Endodermal cell (in vitro differentiated cells): ENCODE measurements around the gene FBXO7. TPM values are rescaled to one million over a fixed set of nuclear protein-coding genes. Genes with fewer than 3 reads are reported as not detected.

ENCODE experiments used
- DNase-seq: peaks from one replicate; pipeline ENCODE4 v3.0.0-alpha.2; 2017
- H3K27ac ChIP-seq: 2 replicates; pipeline ENCODE4 v1.5.1; 2013; ENCODE audit warnings: mild to moderate bottlenecking, low read depth, low read length, moderate library complexity
- H3K27me3 ChIP-seq: 2 replicates; pipeline ENCODE4 v1.6.1; 2013; ENCODE audit warnings: mild to moderate bottlenecking, low read length, moderate library complexity; ENCODE audit not compliant: insufficient read depth, control insufficient read depth, poor library complexity, severe bottlenecking
- H3K36me3 ChIP-seq: 2 replicates; pipeline ENCODE4 v1.7.0; 2013; ENCODE audit warnings: mild to moderate bottlenecking, low read length, moderate library complexity; ENCODE audit not compliant: control insufficient read depth, insufficient read depth
- H3K4me1 ChIP-seq: one replicate; pipeline ENCODE4 v1.7.0; 2013; ENCODE audit warnings: low read length; ENCODE audit not compliant: control insufficient read depth, insufficient read depth
- H3K4me3 ChIP-seq: 2 replicates; pipeline ENCODE4 v1.5.1; 2013; ENCODE audit warnings: mild to moderate bottlenecking, low read length, moderate library complexity
- H3K9ac ChIP-seq: 2 replicates; pipeline ENCODE4 v1.6.1; 2013; ENCODE audit warnings: mild to moderate bottlenecking, low read length, moderate library complexity; ENCODE audit not compliant: poor library complexity, severe bottlenecking; ENCODE audit errors: extremely low read depth
- H3K9me3 ChIP-seq: 2 replicates; pipeline ENCODE4 v1.6.1; 2013; ENCODE audit warnings: mild to moderate bottlenecking, low read length, moderate library complexity; ENCODE audit not compliant: control insufficient read depth
- H3K27ac Mint-ChIP-seq: 2 replicates; pipeline ENCODE4 v1.8.0; 2020; ENCODE audit warnings: mixed read lengths
- H3K27me3 Mint-ChIP-seq: 2 replicates; pipeline ENCODE4 v1.8.0; 2021; ENCODE audit warnings: mild to moderate bottlenecking, mixed read lengths; ENCODE audit not compliant: insufficient read depth
- H3K36me3 Mint-ChIP-seq: 2 replicates; pipeline ENCODE4 v1.8.0; 2020; ENCODE audit warnings: low read depth, mixed read lengths
- H3K4me1 Mint-ChIP-seq: 2 replicates; pipeline ENCODE4 v1.8.0; 2020; ENCODE audit warnings: mixed read lengths
- H3K4me3 Mint-ChIP-seq: 2 replicates; pipeline ENCODE4 v1.8.0; 2020; ENCODE audit warnings: mild to moderate bottlenecking, moderate library complexity, mixed read lengths
- H3K9me3 Mint-ChIP-seq: 2 replicates; pipeline ENCODE4 v1.8.0; 2020; ENCODE audit warnings: mild to moderate bottlenecking, mixed read lengths
- WGBS, 2 experiments: methylation state at CpG; one replicate each; pipeline versions ENCODE4 v1.1.5 to v1.1.7; 2013; ENCODE audit warnings: missing lambda C conversion rate in 2 of 2, mixed read lengths in 1 of 2; ENCODE audit not compliant: insufficient coverage in 1 of 2, insufficient read length in 1 of 2; 5-methylcytosine and 5-hydroxymethylcytosine counted together
- total RNA-seq, 2 donors: library from RNA; stranded (reverse); fragmentation: NEBNext Ultra II Directional in 1 of 2; extraction: Animal tissue kit (Norgen Biotek cat#: 25700) in 1 of 2; gene quantifications; 2 replicates in 1 of 2; 3 replicates in 1 of 2; pipeline ENCODE4 v1.2.1, GENCODE V29; 2021
- TF ChIP-seq, protein P1 (sequence below): fragments of 200-600 bp; sonication (generic); conservative IDR thresholded peaks from 2 replicates; pipeline ENCODE4 v1.5.0; 2021; ENCODE audit warnings: antibody characterized with exemption, mild to moderate bottlenecking

FBXO7 gene
- total RNA-seq, 2 donors from 2014 or later: 84.8 to 120 TPM

DNA sequence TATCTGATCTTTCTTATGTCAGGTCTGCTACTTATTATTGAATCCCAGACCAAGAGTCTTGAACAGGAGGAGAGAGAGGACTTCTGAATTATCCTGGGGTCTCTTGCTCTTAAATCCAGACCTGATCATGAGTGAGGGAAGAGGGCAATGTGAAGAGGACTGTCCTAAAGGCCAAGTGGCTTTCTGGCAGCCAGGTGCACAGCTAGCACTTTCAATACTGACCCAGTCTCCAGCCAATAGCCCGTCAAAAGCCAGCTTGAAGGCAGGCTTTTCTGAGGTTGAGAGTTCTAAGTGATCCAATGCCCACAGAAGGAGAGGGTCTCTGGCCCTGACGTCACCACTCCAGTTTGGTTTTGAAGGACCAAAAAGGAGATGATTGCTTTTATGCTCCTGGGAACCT is 37.2 kb downstream of the FBXO7 start:
- DNase-seq: no peak
- Histone ChIP-seq H3K4me1 (no peaks in the 10 kb centered on the region), H3K9ac (no peak overlapping the region), H3K9me3 (peaks cover 12% of the 10 kb centered on the region), H3K36me3 (peaks cover 69% of the 10 kb centered on the region), H3K27me3 (no peaks in the 10 kb centered on the region), H3K27ac (no peak overlapping the region), H3K4me3 (no peak overlapping the region)
- Mint-ChIP-seq H3K9me3 (peaks cover 5% of the 10 kb centered on the region), H3K4me3 (no peak overlapping the region), H3K36me3 (peaks cover 65% of the 10 kb centered on the region), H3K27ac (no peak overlapping the region), H3K4me1 (peaks cover 21% of the 10 kb centered on the region), H3K27me3 (no peaks in the 10 kb centered on the region)
- TF ChIP-seq, protein P1, sequence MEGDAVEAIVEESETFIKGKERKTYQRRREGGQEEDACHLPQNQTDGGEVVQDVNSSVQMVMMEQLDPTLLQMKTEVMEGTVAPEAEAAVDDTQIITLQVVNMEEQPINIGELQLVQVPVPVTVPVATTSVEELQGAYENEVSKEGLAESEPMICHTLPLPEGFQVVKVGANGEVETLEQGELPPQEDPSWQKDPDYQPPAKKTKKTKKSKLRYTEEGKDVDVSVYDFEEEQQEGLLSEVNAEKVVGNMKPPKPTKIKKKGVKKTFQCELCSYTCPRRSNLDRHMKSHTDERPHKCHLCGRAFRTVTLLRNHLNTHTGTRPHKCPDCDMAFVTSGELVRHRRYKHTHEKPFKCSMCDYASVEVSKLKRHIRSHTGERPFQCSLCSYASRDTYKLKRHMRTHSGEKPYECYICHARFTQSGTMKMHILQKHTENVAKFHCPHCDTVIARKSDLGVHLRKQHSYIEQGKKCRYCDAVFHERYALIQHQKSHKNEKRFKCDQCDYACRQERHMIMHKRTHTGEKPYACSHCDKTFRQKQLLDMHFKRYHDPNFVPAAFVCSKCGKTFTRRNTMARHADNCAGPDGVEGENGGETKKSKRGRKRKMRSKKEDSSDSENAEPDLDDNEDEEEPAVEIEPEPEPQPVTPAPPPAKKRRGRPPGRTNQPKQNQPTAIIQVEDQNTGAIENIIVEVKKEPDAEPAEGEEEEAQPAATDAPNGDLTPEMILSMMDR: no peak
- 91% methylated on average over 2 of the region's 2 CpGs; no CpG with 5 or more reads in 1 of the 2 experiments for WGBS, 2 experiments

DNA sequence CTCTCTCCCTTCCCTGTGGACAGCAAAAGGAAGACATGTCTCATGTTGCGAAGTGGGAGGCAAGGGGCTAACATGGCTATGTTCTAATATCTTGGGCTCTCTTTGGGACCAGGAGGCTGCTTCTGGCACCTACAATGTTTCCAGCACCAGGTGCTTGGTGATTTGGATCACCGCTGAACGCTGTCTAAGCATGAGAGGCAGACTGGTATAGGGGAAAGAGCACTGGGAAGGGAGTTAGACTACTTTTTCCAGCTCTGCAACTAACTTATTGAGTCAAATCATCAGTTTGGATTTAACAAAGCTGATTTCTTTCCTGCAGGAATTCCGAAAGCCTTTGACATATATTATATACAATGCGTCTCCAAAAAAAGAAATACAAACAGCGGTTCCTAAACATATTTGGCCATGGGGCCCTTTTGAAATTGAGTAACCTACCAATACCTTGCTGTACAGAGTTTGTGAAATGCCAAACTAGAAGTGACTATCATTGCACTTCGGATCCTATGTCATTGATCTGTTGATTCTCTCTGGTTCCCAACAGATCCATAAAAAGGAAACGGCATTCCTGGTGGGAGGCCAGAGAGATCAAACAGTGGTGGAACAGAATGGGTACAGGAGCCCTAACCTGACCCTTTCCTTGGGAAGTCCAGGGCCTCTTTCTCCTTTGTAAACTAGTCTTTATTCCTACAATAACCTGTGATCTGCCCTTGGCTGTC is 37.8 kb downstream of the FBXO7 start:
- peaks cover 19% of the 10 kb centered on the region for H3K4me1 Mint-ChIP-seq
- H3K9me3 Mint-ChIP-seq: peaks cover 5% of the 10 kb centered on the region
- H3K27me3 ChIP-seq: no peaks in the 10 kb centered on the region
- no peak overlapping the region for H3K4me3 Mint-ChIP-seq
- no peak overlapping the region for H3K27ac Mint-ChIP-seq
- no peaks in the 10 kb centered on the region for H3K27me3 Mint-ChIP-seq
- peaks cover 72% of the 10 kb centered on the region for H3K36me3 Mint-ChIP-seq
- no peak overlapping the region for H3K9ac ChIP-seq
- H3K36me3 ChIP-seq: peaks cover 75% of the 10 kb centered on the region
- no peak overlapping the region for H3K4me3 ChIP-seq
- H3K9me3 ChIP-seq: peaks cover 18% of the 10 kb centered on the region
- no peak overlapping the region for H3K27ac ChIP-seq
- H3K4me1 ChIP-seq: no peaks in the 10 kb centered on the region
- 95 to 100% methylated on average over 7 to 8 of the region's 8 CpGs for WGBS, 2 experiments
- TF ChIP-seq, protein P1: no peak
- no peak for DNase-seq

DNA sequence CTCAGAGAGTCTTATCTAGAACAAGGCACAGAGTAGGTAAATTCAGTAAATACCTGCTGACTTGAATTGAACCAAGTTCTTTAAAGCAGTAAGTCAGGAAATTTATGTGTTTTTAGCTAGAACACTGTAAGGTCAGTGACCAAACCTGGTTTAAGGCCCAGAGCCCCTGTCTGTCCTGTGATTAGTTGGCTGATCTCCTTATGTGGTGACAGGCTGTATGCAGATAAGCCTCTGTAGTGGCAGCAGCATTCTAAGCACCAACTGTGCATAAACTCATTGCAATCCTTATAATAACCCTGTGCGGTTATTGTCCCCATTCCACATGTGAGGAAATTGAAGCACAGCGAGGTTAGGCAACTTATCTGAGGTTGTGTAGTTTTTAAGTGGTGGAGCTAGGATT is 40.5 kb downstream of the FBXO7 start:
- H3K36me3 ChIP-seq: peaks cover 87% of the 10 kb centered on the region
- TF ChIP-seq, protein P1: no peak
- H3K27me3 ChIP-seq: no peaks in the 10 kb centered on the region
- DNase-seq: no peak
- peaks cover 31% of the 10 kb centered on the region for H3K9me3 ChIP-seq
- H3K4me1 ChIP-seq: no peaks in the 10 kb centered on the region
- WGBS, 2 experiments: 91 to 93% methylated on average over 2 of the region's 2 CpGs
- Mint-ChIP-seq H3K9me3 (peaks cover 12% of the 10 kb centered on the region), H3K36me3 (peaks cover 72% of the 10 kb centered on the region), H3K4me1 (no peaks in the 10 kb centered on the region), H3K27ac (no peak overlapping the region), H3K4me3 (no peak overlapping the region), H3K27me3 (no peaks in the 10 kb centered on the region)
- no peak overlapping the region for H3K4me3 ChIP-seq
- H3K27ac ChIP-seq: no peak overlapping the region
- no peak overlapping the region for H3K9ac ChIP-seq
